ENCODE measurements around the gene SSTR4. TPM values are rescaled to one million over a fixed set of nuclear protein-coding genes. Genes with fewer than 3 reads are reported as not detected.

SSTR4 gene
- total and polyA plus RNA-seq, 4 donors, result 0.06 TPM; not detected in 3

- H3K36me3 ChIP-seq (ENCODE audit: control insufficient read depth in 4 of 4, insufficient read depth in 4 of 4, low read length in 4 of 4), result no peaks in the 10 kb centered on the region
- DNase-seq, result no peak
- 85 to 90% methylated on average over 5 of the region's 5 CpGs for WGBS, 2 donors
- H3K4me3 ChIP-seq, result no peak overlapping the region
- peaks cover 0 to 8% (median 0%) of the 10 kb centered on the region in 5 donors for H3K4me1 ChIP-seq (ENCODE audit: control insufficient read depth in 5 of 5, insufficient read depth in 5 of 5, low read length in 5 of 5)
- no peak for TF ChIP-seq CTCF (IDR thresholded peaks at IDR 0.05; ENCODE audit: control extremely low read depth, extremely low read depth)
- H3K27ac ChIP-seq (ENCODE audit: low read depth in 1 of 2, low read length in 1 of 2), result no peak overlapping the region
- no peak overlapping the region for H3K9ac ChIP-seq (ENCODE audit: insufficient read depth in 1 of 2, low read length in 2 of 2)
- no peak for ATAC-seq (ENCODE audit: insufficient read depth, low FRiP score)
- H3K27me3 ChIP-seq (ENCODE audit: control insufficient read depth in 3 of 3, insufficient read depth in 3 of 3, low read length in 2 of 3), result peaks cover 0 to 39% (median 25%) of the 10 kb centered on the region in 3 donors
- peaks cover 0 to 6% (median 0%) of the 10 kb centered on the region in 4 donors for H3K9me3 ChIP-seq (ENCODE audit: control insufficient read depth in 4 of 4, insufficient read depth in 3 of 4, low read length in 3 of 4)
These were observed 4.2 kb downstream of the SSTR4 start for GRCh38 chr20:23039136-23039875.

GRCh38 chr20:23039885-23040508, 4.9 kb downstream of the SSTR4 start:
- no peak for TF ChIP-seq CTCF (IDR thresholded peaks at IDR 0.05; ENCODE audit: control extremely low read depth, extremely low read depth)
- H3K9ac ChIP-seq (ENCODE audit: insufficient read depth in 1 of 2, low read length in 2 of 2), result no peak overlapping the region
- no peak for DNase-seq
- ATAC-seq (ENCODE audit: insufficient read depth, low FRiP score), result no peak
- peaks cover 0 to 8% (median 0%) of the 10 kb centered on the region in 5 donors for H3K4me1 ChIP-seq (ENCODE audit: control insufficient read depth in 5 of 5, insufficient read depth in 5 of 5, low read length in 5 of 5)
- WGBS, 2 donors, result 75 to 79% methylated on average over 3 of the region's 3 CpGs
- no peak overlapping the region for H3K4me3 ChIP-seq
- no peaks in the 10 kb centered on the region for H3K36me3 ChIP-seq (ENCODE audit: control insufficient read depth in 4 of 4, insufficient read depth in 4 of 4, low read length in 4 of 4)
- H3K9me3 ChIP-seq (ENCODE audit: control insufficient read depth in 4 of 4, insufficient read depth in 3 of 4, low read length in 3 of 4), result peaks cover 0 to 6% (median 0%) of the 10 kb centered on the region in 4 donors
- no peak overlapping the region for H3K27ac ChIP-seq (ENCODE audit: low read depth in 1 of 2, low read length in 1 of 2)
- peaks cover 0 to 36% (median 31%) of the 10 kb centered on the region in 3 donors for H3K27me3 ChIP-seq (ENCODE audit: control insufficient read depth in 3 of 3, insufficient read depth in 3 of 3, low read length in 2 of 3)

GRCh38 chr20:23042270-23042669, 7.2 kb downstream of the SSTR4 start:
- no peak for ATAC-seq (ENCODE audit: insufficient read depth, low FRiP score)
- Histone ChIP-seq H3K4me3 (no peak overlapping the region), H3K36me3 (ENCODE audit: control insufficient read depth in 4 of 4, insufficient read depth in 4 of 4, low read length in 4 of 4) (no peaks in the 10 kb centered on the region), H3K27me3 (ENCODE audit: control insufficient read depth in 3 of 3, insufficient read depth in 3 of 3, low read length in 2 of 3) (peaks cover 0 to 38% (median 33%) of the 10 kb centered on the region in 3 donors), H3K9me3 (ENCODE audit: control insufficient read depth in 4 of 4, insufficient read depth in 3 of 4, low read length in 3 of 4) (peaks cover 0 to 2% (median 0%) of the 10 kb centered on the region in 4 donors), H3K4me1 (ENCODE audit: control insufficient read depth in 5 of 5, insufficient read depth in 5 of 5, low read length in 5 of 5) (peaks cover 0 to 8% (median 0%) of the 10 kb centered on the region in 5 donors), H3K9ac (ENCODE audit: insufficient read depth in 1 of 2, low read length in 2 of 2) (no peak overlapping the region), H3K27ac (ENCODE audit: low read depth in 1 of 2, low read length in 1 of 2) (no peak overlapping the region)
- WGBS, 2 donors, result 42 to 45% methylated on average over 3 of the region's 3 CpGs
- DNase-seq, result no peak
- TF ChIP-seq CTCF (IDR thresholded peaks at IDR 0.05; ENCODE audit: control extremely low read depth, extremely low read depth), result no peak

Data from lung (tissue), 12 donors.